HG03469 (cell line): ENCODE data around the gene MAGI2.
"Not testable (repeated sequence)": the region's sequence is repeated elsewhere in the genome, so short reads cannot be mapped to it uniquely, and the experiment has no call there.

Source experiments
- ATAC-seq: cut with Tn5 transposase; IDR thresholded peaks from one replicate; pipeline ENCODE4 v1.9.1; 2021; ENCODE audit warnings: mild to moderate bottlenecking, moderate library complexity, moderate number of reproducible peaks; ENCODE audit not compliant: unreplicated experiment

MAGI2 gene

DNA sequence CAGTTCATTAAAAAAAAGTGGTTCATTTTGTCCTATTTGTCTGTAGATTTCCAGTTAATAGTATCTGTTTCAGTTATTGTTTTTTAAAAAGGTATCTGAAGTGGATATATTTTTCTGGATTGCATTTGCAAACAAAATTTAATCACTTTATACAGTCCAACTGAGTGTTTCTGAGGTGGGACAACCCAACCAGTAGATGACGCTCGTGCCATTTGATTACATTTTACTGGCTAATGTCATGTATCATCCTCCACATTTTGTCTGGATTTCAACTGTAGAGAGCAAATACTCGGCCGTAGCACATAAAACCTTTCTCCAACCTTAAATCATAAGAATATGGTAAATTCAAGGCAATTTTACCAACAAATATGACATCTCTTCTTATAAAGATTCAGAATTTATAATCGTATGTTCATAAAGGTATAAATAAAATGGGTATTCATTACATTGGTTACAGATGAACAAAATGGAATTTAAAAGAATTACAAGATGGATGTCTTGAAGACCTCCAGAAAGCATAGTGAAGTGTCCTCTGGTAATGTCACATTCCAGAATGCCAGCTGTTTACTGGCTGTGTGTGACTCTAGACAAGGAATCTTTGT, 865.9 kb downstream of the MAGI2 start:
- ATAC-seq, result no peak

- ATAC-seq, result no peak
Measured at GRCh38 chr7:78585980-78586379, 867.5 kb downstream of the MAGI2 start.

DNA sequence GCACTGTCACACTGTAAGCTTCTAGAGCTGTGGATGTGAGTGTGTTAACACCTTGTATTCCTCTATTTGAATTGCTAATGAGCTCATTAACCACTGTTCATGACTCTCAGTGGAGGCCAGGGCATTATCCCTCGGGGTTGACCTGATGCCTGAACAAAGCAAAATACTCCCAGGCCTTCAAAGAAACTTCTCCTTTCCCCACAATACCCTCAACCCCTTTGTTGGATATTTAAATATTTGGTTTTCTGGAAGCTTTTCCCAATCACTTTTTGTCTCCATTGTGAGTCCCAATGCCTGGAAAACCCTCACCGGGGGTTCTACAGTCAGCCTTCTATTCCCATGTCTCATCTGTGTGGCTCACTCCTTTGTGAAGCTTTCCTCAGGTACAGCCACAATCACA, 874.8 kb downstream of the MAGI2 start:
- no peak for ATAC-seq

- ATAC-seq, result not testable (repeated sequence)
Measured at GRCh38 chr7:78577174-78577952, 876.1 kb downstream of the MAGI2 start.

DNA sequence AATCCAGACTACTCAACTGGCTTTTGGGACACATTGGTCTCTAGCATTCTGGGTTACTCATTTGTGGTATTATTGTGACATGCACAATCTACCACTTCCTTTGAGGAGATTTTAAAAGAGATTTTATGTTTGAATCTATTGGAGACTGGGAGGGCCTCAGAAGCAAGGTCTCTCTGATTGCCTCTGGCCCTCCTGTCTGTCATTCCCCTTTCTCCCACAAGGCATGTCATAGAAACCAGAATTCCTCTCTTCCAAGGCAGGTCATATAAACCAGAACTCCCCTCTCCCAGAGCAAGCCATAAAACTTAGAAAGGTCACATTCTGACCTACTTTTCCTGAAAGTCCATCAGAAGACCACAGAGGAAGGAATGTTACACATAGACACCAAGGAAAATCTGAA, 877.2 kb downstream of the MAGI2 start:
- no peak for ATAC-seq

DNA sequence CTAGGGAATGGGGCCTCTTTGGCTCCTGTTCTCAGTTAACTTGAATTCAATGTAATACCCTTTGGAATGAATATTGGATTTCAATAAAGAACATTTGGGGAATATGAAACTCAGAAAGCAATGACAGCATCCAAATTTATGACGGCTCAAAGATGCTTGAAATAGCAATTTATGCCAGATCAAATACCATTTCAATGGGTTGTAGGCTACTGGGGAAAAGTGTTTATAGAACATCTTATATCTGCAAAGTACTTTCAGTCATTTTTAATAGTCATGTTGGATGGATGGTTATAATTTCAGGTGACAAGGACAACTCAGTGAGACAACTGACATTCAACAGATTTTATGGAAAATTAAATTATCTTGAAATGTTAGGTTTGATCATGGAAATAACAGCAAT, 882.2 kb downstream of the MAGI2 start:
- no peak for ATAC-seq

- ATAC-seq, result no peak
Measured at GRCh38 chr7:78568690-78569089, 884.8 kb downstream of the MAGI2 start.

- no peak for ATAC-seq
Measured at GRCh38 chr7:78567836-78568235, 885.6 kb downstream of the MAGI2 start.

GRCh38 chr7:78565784-78566183, 887.7 kb downstream of the MAGI2 start:
- ATAC-seq, result no peak

DNA sequence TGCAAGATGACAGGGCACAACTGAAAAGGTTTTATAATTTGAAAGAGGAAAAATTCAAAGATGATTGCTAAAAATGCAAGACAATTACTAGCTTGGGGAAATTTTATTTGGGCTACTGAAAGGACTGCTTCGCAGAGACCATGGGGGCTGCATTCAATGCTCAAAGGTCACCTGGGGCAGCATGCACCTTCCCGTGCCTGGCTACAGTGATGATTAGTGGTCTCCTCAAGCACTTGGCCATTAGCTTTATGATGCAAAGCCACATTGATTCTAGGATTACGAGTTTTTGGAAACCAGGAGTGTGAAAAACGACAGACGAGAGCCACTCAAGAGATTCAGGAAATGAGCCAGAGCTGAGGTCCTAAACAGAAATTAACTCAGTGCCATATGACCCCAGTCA, 890.3 kb downstream of the MAGI2 start:
- ATAC-seq, result no peak

DNA sequence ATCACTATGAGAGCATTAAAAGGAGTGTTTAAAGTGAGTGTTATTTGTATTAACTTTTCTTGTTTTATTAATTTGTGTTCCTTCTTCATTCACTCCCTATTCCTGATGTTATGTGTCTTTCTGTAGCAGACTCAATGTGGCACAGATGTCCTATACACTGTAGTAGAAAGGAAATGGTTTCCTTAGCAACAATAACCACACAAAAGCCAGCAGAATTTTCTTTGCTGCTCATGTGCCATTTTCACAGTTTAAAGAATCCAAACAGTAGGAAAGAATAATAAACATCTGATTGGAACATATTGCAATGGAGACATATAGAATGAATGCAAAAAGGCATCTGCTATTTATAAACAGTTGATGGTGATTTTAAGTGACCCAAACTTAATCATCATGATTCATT, 891.3 kb downstream of the MAGI2 start:
- no peak for ATAC-seq

DNA sequence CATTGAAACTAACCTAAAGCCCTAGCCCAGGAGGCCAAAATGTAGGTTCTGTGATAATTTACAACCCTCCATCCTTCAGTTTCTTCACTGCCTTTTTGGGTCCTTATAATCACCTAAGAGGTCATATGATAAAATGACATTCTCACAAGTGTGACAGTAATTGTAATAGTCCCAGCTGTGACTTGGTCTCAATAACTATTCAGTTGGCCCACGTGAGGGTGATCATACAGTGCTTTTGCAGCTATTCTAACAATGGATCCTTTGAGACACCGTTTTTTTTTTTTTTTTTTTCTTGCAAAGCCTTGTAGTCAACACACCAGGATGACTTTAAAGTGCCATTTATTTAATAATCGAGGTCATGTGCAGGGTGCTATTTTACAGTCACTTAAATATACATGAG, 894.9 kb downstream of the MAGI2 start:
- ATAC-seq, result no peak

DNA sequence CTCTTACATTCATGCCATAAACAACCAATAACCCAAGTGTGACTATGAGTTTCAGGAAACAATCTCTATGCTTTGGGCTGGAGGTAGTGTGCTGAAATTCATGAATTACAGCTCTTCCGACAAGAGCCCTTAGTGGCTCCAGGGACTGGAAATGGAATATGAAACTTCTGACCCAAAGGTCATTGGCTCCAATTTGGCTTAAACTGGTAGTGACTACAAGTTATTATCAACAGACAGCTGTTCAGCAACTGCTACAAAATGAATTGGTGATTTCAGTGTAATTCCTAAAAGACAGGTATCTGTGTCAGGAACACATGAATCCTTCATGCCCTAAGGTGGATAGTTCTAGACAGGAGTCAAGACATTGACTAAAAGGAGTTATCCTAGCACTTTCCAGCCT, 909.5 kb downstream of the MAGI2 start:
- ATAC-seq, result no peak

GRCh38 chr7:78542981-78543380, 910.5 kb downstream of the MAGI2 start:
- ATAC-seq, result no peak

GRCh38 chr7:78542541-78542940, 910.9 kb downstream of the MAGI2 start:
- no peak for ATAC-seq

DNA sequence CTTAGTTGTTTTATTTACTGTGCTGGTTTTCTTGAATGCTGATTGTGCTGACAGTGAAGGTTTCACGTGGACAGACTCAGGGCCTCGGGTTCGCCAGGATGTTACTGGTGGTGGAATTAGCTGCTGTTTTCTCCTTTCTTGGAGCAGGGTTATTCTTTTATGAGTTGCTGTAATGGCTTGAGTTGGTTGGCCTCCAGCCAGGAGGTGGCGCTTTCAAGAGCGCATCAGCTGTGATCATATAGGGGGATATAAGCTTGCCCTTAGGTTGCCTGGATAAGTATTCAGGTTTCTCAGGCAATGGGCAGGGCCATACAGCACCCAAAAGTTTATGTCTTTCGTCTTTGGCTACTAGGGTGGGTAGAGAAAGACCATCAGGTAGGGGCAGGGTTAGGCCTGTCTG, 913.6 kb downstream of the MAGI2 start:
- ATAC-seq, result no peak

- no peak for ATAC-seq
Measured at GRCh38 chr7:78535655-78536054, 917.8 kb downstream of the MAGI2 start.

GRCh38 chr7:78530351-78530750, 923.1 kb downstream of the MAGI2 start:
- no peak for ATAC-seq

DNA sequence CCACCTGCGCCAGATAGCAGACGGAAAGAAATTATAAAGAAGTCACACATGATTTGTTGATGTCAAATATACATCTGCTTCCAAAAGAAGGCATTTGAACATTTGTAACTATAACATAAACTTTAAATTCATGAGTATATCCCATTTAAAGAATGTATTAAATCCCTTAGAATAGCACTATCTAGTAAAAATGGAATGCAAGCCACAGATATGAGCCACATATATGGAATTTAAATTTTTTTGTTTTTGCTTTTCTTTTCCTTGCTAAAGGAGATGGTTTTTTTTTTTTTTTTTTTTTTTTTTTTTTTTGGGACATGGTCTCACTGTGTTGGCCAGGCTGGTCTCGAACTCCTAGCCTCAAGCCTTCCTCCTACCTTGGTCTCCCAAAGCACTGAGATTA, 924.1 kb downstream of the MAGI2 start:
- no peak for ATAC-seq

- no peak for ATAC-seq
Measured at GRCh38 chr7:78528964-78529363, 924.5 kb downstream of the MAGI2 start.

- no peak for ATAC-seq
Measured at GRCh38 chr7:78523930-78524329, 929.5 kb downstream of the MAGI2 start.

GRCh38 chr7:78521961-78522360, 931.5 kb downstream of the MAGI2 start:
- ATAC-seq, result no peak

DNA sequence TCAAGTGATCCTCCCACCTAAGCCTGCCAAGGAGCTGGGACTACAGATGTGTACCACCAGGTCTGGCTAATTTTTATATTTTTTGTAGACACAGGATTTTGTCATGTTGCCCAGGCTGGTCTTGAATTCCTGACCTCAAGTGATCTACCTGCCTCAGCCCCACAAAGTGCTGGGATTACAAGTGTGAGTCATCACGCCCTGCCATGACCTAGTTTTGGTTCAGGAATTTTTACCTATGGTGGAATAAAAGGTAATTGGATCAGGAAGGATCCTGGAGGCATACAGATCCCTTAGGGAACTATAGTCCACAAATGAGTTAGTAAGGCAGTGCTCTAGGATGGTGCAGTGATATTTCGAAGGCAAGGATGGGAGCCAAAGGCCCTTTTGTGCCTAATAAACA, 937.0 kb downstream of the MAGI2 start:
- no peak for ATAC-seq
